C4-2B (cell line): ENCODE results near the gene MAP3K5.

Experiments used
- CTCF ChIP-seq: fragments of 450-650 bp; conservative IDR thresholded peaks from 2 replicates; pipeline ENCODE4 v1.5.1; 2017; ENCODE audit warnings: mild to moderate bottlenecking
- ZFX ChIP-seq: fragments of 450-650 bp; IDR thresholded peaks from 2 replicates; pipeline ENCODE4 v1.6.1; 2017

- TF ChIP-seq CTCF (no peak), ZFX (no peak)
Observed at GRCh38 chr6:136840276-136841001, 48.2 kb upstream of the MAP3K5 start.
